A549 (cell line): ENCODE results near the gene TDRD9. TPM values are rescaled to one million over a fixed set of nuclear protein-coding genes. Genes with fewer than 3 reads are reported as not detected.

ENCODE experiments used
- ATAC-seq, 2 experiments: fragments of 200-7000 bp in 1 of 2; fragments of >200 bp in 1 of 2; cut with Nextera tagmentation in 1 of 2; cut with Tn5 transposase in 1 of 2; 3 replicates each; pipeline versions ENCODE4 v1.8.0 to v1.9.1; 2018 to 2020; ENCODE audit warnings: mild to moderate bottlenecking in 1 of 2, moderate library complexity in 1 of 2
- CTCF ChIA-PET: fragments of 300-600 bp; sonication (Branson Sonifier 250); formaldehyde crosslinking; extraction: SDS; loops from one replicate; lab custom pipeline; 2021; ENCODE audit warnings: antibody characterized with exemption, inconsistent platforms; lab: Yijun Ruan, JAX
- POLR2A ChIA-PET: fragments of 350-600 bp; formaldehyde crosslinking; extraction: SDS; loops from one replicate; lab custom pipeline; 2021; ENCODE audit warnings: antibody characterized with exemption, inconsistent platforms; lab: Yijun Ruan, JAX
- DNase-seq, 2 experiments: peaks; one replicate each; pipeline versions ENCODE4 v3.0.0 to v3.0.0-alpha.2; 2011 to 2016; ENCODE audit warnings: low read depth in 1 of 2, low spot score in 1 of 2
- FAIRE-seq: peaks from 2 replicates; lab custom pipeline; 2011; peaks lifted over from hg19 to GRCh38; lab: Jason Lieb, UNC
- H3K27ac ChIP-seq, 2 experiments: fragments of >200 bp; sonication (Bioruptor Twin); formaldehyde crosslinking; 3 replicates each; pipeline ENCODE4 v1.5.1; 2016 to 2017
- H3K4me1 ChIP-seq: fragments of >200 bp; sonication (Bioruptor Twin); formaldehyde crosslinking; 3 replicates; pipeline ENCODE4 v1.6.1; 2016
- H3K4me2 ChIP-seq: fragments of >200 bp; sonication (Bioruptor Twin); formaldehyde crosslinking; 3 replicates; pipeline ENCODE4 v1.6.1; 2016
- H3K4me3 ChIP-seq: fragments of >200 bp; sonication (Bioruptor Twin); formaldehyde crosslinking; 3 replicates; pipeline ENCODE4 v1.5.1; 2016
- H3K9me3 ChIP-seq: fragments of >200 bp; sonication (Bioruptor Twin); formaldehyde crosslinking; 3 replicates; pipeline ENCODE4 v1.6.1; 2016
- CBX2 ChIP-seq: fragments of 200-600 bp; sonication (generic); IDR thresholded peaks from 2 replicates; pipeline ENCODE4 v1.6.1; 2016; ENCODE audit warnings: low read depth, mild to moderate bottlenecking, borderline replicate concordance
- CEBPB ChIP-seq, 2 experiments: fragments of >200 bp in 1 of 2; sonication (Bioruptor Twin) in 1 of 2; formaldehyde crosslinking in 1 of 2; IDR thresholded peaks; 2 replicates each; pipeline ENCODE4 v1.6.1; 2012 to 2016
- ESRRA ChIP-seq: fragments of 150-350 bp; IDR thresholded peaks from 2 replicates; pipeline ENCODE4 v1.6.1; 2014; ENCODE audit warnings: mild to moderate bottlenecking, low read length, borderline replicate concordance
- FOSL2 ChIP-seq, 2 experiments: fragments of 450-650 bp in 1 of 2; fragments of >200 bp in 1 of 2; sonication (Bioruptor Twin) in 1 of 2; formaldehyde crosslinking; IDR thresholded peaks; 2 replicates each; pipeline versions ENCODE4 v1.5.0 to v1.6.1; 2016 to 2020; ENCODE audit warnings: mild to moderate bottlenecking in 1 of 2, moderate library complexity in 1 of 2
- FOXS1 ChIP-seq: fragments of 250-450 bp; sonication (Bioruptor Pico); IDR thresholded peaks from 2 replicates; pipeline ENCODE4 v1.5.0; 2020; ENCODE audit warnings: mild to moderate bottlenecking, moderate library complexity
- HEYL ChIP-seq: fragments of 250-450 bp; sonication (Bioruptor Pico); IDR thresholded peaks from 2 replicates; pipeline ENCODE4 v1.8.0; 2021; ENCODE audit warnings: mild to moderate bottlenecking, moderate library complexity
- HMGXB4 ChIP-seq: fragments of 250-450 bp; sonication (Bioruptor Pico); IDR thresholded peaks from 2 replicates; pipeline ENCODE4 v1.5.0; 2021; ENCODE audit warnings: mild to moderate bottlenecking, moderate library complexity, borderline replicate concordance
- HOXB13 ChIP-seq: fragments of 250-450 bp; sonication (Bioruptor Pico); IDR thresholded peaks from 2 replicates; pipeline ENCODE4 v1.5.0; 2020; ENCODE audit warnings: low read depth, mild to moderate bottlenecking, moderate library complexity
- HOXB5 ChIP-seq: fragments of 250-450 bp; sonication (Bioruptor Pico); IDR thresholded peaks from 2 replicates; pipeline ENCODE4 v1.5.0; 2020; ENCODE audit warnings: mild to moderate bottlenecking, moderate library complexity
- KDM1A ChIP-seq: fragments of 200-600 bp; sonication (generic); IDR thresholded peaks from 2 replicates; pipeline ENCODE4 v1.6.1; 2016; ENCODE audit warnings: low read depth, mild to moderate bottlenecking
- MAFK ChIP-seq: fragments of 450-650 bp; IDR thresholded peaks from 2 replicates; pipeline ENCODE4 v1.6.1; 2014; ENCODE audit not compliant: partially characterized antibody
- NFE2L2 ChIP-seq: fragments of 150-350 bp; conservative IDR thresholded peaks from 2 replicates; pipeline ENCODE4 v1.6.1; 2014; ENCODE audit warnings: low read length
- NPAS2 ChIP-seq: fragments of 250-450 bp; sonication (Bioruptor Pico); IDR thresholded peaks from 2 replicates; pipeline ENCODE4 v1.8.0; 2022; ENCODE audit warnings: mild to moderate bottlenecking, moderate library complexity, borderline replicate concordance
- PHF8 ChIP-seq: fragments of 200-600 bp; sonication (generic); IDR thresholded peaks from 2 replicates; pipeline ENCODE4 v1.6.1; 2016; ENCODE audit warnings: low read depth, mild to moderate bottlenecking, antibody characterized with exemption, moderate library complexity, borderline replicate concordance
- POLR2A ChIP-seq: IDR thresholded peaks from 2 replicates; pipeline ENCODE4 v1.6.1; 2012; ENCODE audit warnings: mild to moderate bottlenecking, low read length
- POLR2AphosphoS2 ChIP-seq: conservative IDR thresholded peaks from 2 replicates; pipeline ENCODE4 v1.6.1; 2012; ENCODE audit warnings: low read length, improper control_type of control experiment, inconsistent platforms
- RARB ChIP-seq: fragments of 250-450 bp; sonication (Bioruptor Pico); IDR thresholded peaks from 2 replicates; pipeline ENCODE4 v1.8.0; 2021; ENCODE audit warnings: mild to moderate bottlenecking, moderate library complexity
- RFX5 ChIP-seq: fragments of 450-650 bp; IDR thresholded peaks from 2 replicates; pipeline ENCODE4 v1.7.1; 2014; ENCODE audit warnings: antibody characterized with exemption, mild to moderate bottlenecking, moderate library complexity
- SMC3 ChIP-seq: fragments of >200 bp; sonication (Bioruptor Twin); formaldehyde crosslinking; IDR thresholded peaks from 3 replicates; pipeline ENCODE4 v1.6.1; 2018; ENCODE audit warnings: inconsistent platforms
- ZC3H11A ChIP-seq: fragments of 450-650 bp; IDR thresholded peaks from 2 replicates; pipeline ENCODE4 v1.6.1; 2014; ENCODE audit warnings: antibody characterized with exemption, mild to moderate bottlenecking
- ZFP36 ChIP-seq: fragments of 450-650 bp; IDR thresholded peaks from 2 replicates; pipeline ENCODE4 v1.6.1; 2014; ENCODE audit warnings: borderline replicate concordance; ENCODE audit not compliant: partially characterized antibody
- WGBS: methylation state at CpG from one replicate; pipeline ENCODE4 v1.1.6; 2017; ENCODE audit errors: missing lambda C conversion rate; 5-methylcytosine and 5-hydroxymethylcytosine counted together
- polyA plus RNA-seq, 4 experiments: library from polyadenylated mRNA; depleted of rRNA in 3 of 4; stranded (reverse); fragments of >200 nt; fragmentation: RNase III in 1 of 4; extraction: RNeasy Plus Mini Kit Qiagen cat#74134 plus additional on column Dnase treatment in 1 of 4; gene quantifications; 2 replicates in 3 of 4; 3 replicates in 1 of 4; pipeline ENCODE4 v1.2.3, GENCODE V29; 2011 to 2017
- TF ChIP-seq, protein P1 (sequence below): fragments of >200 bp; sonication (Bioruptor Twin); formaldehyde crosslinking; IDR thresholded peaks from 2 replicates; pipeline ENCODE4 v1.6.1; 2016
- TF ChIP-seq, protein P2 (sequence below): fragments of 200-600 bp; sonication (generic); IDR thresholded peaks from 2 replicates; pipeline ENCODE4 v1.6.1; 2016; ENCODE audit warnings: antibody characterized with exemption, mild to moderate bottlenecking, moderate library complexity
- TF ChIP-seq, protein P3 (sequence below): IDR thresholded peaks from 2 replicates; pipeline ENCODE4 v1.6.1; 2012; ENCODE audit warnings: low read depth, borderline replicate concordance

TDRD9 gene
- polyA plus RNA-seq, 2 of the 4 experiments (the other 2 are of a cell fraction) = 0.04 TPM; not detected in 1

- H3K4me3 ChIP-seq = no peak overlapping the region
- POLR2A ChIA-PET = no interaction called here
- H3K4me2 ChIP-seq = no peak overlapping the region
- peaks cover 12% of the 10 kb centered on the region; the same call in 1 of the 3 replicates for H3K4me1 ChIP-seq
- DNase-seq (no peak), FAIRE-seq (no peak), ATAC-seq (no peak)
- CTCF ChIA-PET = interaction anchor here (6.3 to 6.4 kb wide), 2 partner anchors 10 to 14 kb away, joined by 72 to 122 read pairs; no protein-coding TSS in a partner anchor
- H3K27ac ChIP-seq = no peak overlapping the region
- no peaks in the 10 kb centered on the region for H3K9me3 ChIP-seq
- TF ChIP-seq CEBPB (IDR thresholded peaks at IDR 0.05) (no peak), RFX5 (no peak), NFE2L2 (no peak), HOXB5 (CRISPR knock-in tag) (no peak), HMGXB4 (CRISPR knock-in tag) (no peak), NPAS2 (CRISPR knock-in tag) (no peak), CBX2 (no peak), MAFK (no peak), SMC3 (no peak), ZC3H11A (no peak), ZFP36 (no peak), FOXS1 (CRISPR knock-in tag) (no peak), PHF8 (no peak), KDM1A (no peak), POLR2AphosphoS2 (no peak), FOSL2 (IDR thresholded peaks at IDR 0.05) (no peak), FOSL2 (CRISPR knock-in tag; IDR thresholded peaks at IDR 0.05) (no peak), RARB (CRISPR knock-in tag) (no peak)
- TF ChIP-seq, protein P1, sequence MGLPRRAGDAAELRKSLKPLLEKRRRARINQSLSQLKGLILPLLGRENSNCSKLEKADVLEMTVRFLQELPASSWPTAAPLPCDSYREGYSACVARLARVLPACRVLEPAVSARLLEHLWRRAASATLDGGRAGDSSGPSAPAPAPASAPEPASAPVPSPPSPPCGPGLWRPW = no peak
- TF ChIP-seq, protein P2, sequence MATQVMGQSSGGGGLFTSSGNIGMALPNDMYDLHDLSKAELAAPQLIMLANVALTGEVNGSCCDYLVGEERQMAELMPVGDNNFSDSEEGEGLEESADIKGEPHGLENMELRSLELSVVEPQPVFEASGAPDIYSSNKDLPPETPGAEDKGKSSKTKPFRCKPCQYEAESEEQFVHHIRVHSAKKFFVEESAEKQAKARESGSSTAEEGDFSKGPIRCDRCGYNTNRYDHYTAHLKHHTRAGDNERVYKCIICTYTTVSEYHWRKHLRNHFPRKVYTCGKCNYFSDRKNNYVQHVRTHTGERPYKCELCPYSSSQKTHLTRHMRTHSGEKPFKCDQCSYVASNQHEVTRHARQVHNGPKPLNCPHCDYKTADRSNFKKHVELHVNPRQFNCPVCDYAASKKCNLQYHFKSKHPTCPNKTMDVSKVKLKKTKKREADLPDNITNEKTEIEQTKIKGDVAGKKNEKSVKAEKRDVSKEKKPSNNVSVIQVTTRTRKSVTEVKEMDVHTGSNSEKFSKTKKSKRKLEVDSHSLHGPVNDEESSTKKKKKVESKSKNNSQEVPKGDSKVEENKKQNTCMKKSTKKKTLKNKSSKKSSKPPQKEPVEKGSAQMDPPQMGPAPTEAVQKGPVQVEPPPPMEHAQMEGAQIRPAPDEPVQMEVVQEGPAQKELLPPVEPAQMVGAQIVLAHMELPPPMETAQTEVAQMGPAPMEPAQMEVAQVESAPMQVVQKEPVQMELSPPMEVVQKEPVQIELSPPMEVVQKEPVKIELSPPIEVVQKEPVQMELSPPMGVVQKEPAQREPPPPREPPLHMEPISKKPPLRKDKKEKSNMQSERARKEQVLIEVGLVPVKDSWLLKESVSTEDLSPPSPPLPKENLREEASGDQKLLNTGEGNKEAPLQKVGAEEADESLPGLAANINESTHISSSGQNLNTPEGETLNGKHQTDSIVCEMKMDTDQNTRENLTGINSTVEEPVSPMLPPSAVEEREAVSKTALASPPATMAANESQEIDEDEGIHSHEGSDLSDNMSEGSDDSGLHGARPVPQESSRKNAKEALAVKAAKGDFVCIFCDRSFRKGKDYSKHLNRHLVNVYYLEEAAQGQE = no peak
- WGBS = 83% methylated on average over 5 of the region's 9 CpGs
Observed at GRCh38 chr14:103898711-103899110, 29.5 kb upstream of the TDRD9 start.

DNA sequence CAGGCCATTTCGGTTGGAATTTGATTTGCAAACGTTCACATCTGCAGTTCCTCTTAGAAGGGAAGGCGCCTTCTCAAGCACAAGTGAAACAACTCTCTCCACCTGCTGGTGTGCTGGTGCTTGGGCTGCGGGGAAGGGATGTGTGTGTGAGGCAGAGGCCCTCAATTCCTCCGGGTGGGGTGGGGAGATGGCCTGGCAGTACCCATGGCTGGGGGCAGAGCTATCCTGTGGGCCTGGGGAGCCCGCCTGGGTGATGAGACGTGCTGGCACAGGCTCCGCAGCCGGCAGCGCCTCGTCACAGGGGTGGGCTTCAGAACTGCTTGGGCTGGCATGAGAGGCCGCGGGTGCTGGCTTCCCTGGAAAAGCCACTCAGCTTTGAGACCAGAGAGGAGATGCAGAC is 28.9 kb upstream of the TDRD9 start:
- no peak for FAIRE-seq
- Histone ChIP-seq H3K27ac (no peak overlapping the region), H3K4me3 (no peak overlapping the region), H3K4me2 (no peak overlapping the region), H3K4me1 (peaks cover 9% of the 10 kb centered on the region; the same call in 1 of the 3 replicates), H3K9me3 (no peaks in the 10 kb centered on the region)
- ATAC-seq = peak in 1 of 2 experiments; percentile 14; a peak in 2 of 6 replicates
- DNase-seq = no peak
- TF ChIP-seq HOXB13 = no peak
- no peak for TF ChIP-seq HEYL (CRISPR knock-in tag)
- TF ChIP-seq ESRRA = no peak
- TF ChIP-seq, protein P3, sequence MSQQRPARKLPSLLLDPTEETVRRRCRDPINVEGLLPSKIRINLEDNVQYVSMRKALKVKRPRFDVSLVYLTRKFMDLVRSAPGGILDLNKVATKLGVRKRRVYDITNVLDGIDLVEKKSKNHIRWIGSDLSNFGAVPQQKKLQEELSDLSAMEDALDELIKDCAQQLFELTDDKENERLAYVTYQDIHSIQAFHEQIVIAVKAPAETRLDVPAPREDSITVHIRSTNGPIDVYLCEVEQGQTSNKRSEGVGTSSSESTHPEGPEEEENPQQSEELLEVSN = no peak
- TF ChIP-seq ZFP36 = no peak
- no peak for TF ChIP-seq PHF8
- TF ChIP-seq, protein P1 = no peak
- no peak for TF ChIP-seq POLR2A
- no peak for TF ChIP-seq NPAS2 (CRISPR knock-in tag)
- ChIA-PET CTCF (interaction anchor here (2.1 to 6.4 kb wide), 4 partner anchors 9 to 96 kb away, joined by 11 to 122 read pairs (median 44); no protein-coding TSS in a partner anchor), POLR2A (no interaction called here)
- WGBS = 73% methylated on average over 8 of the region's 13 CpGs
